Mesenchymal stem cell (in vitro differentiated cells and primary cell): ENCODE data around the gene CTRB1.

Source experiments
- DNase-seq: peaks from one replicate; pipeline ENCODE4 v3.0.0-alpha.2; 2013
- H2AFZ ChIP-seq: one replicate; pipeline ENCODE4 v1.6.1; 2013; ENCODE audit warnings: low read depth, mild to moderate bottlenecking, control low read depth, inconsistent platforms, low read length, moderate library complexity
- H2AK5ac ChIP-seq: 2 replicates; pipeline ENCODE4 v1.6.1; 2013; ENCODE audit warnings: low read length, moderate library complexity, mild to moderate bottlenecking, inconsistent platforms; ENCODE audit not compliant: severe bottlenecking
- H2BK120ac ChIP-seq: one replicate; pipeline ENCODE4 v1.6.1; 2013; ENCODE audit warnings: low read depth, mild to moderate bottlenecking, inconsistent platforms, low read length, moderate library complexity
- H2BK12ac ChIP-seq, 2 experiments: one replicate each; pipeline ENCODE4 v1.6.1; 2013; ENCODE audit warnings: inconsistent platforms in 2 of 2, low read length in 2 of 2, mild to moderate bottlenecking in 2 of 2, moderate library complexity in 2 of 2, control low read depth in 1 of 2
- H2BK15ac ChIP-seq: one replicate; pipeline ENCODE4 v1.6.1; 2013; ENCODE audit warnings: mild to moderate bottlenecking, low read depth, inconsistent platforms; ENCODE audit not compliant: poor library complexity, severe bottlenecking
- H2BK5ac ChIP-seq: 2 replicates; pipeline ENCODE4 v1.6.1; 2013; ENCODE audit warnings: low read depth, mild to moderate bottlenecking, low read length, control low read depth, inconsistent platforms; ENCODE audit not compliant: poor library complexity, severe bottlenecking
- H3K14ac ChIP-seq, 2 experiments: one replicate each; pipeline ENCODE4 v1.6.1; 2013; ENCODE audit warnings: inconsistent platforms in 2 of 2, low read length in 2 of 2, control low read depth in 1 of 2, mild to moderate bottlenecking in 1 of 2, moderate library complexity in 1 of 2
- H3K18ac ChIP-seq, 2 experiments: one replicate each; pipeline ENCODE4 v1.6.1; 2013; ENCODE audit warnings: inconsistent platforms in 2 of 2, low read length in 2 of 2, control low read depth in 1 of 2, low read depth in 1 of 2, mild to moderate bottlenecking in 1 of 2
- H3K23ac ChIP-seq, 2 experiments: one replicate each; pipeline ENCODE4 v1.6.1; 2013; ENCODE audit warnings: inconsistent platforms in 2 of 2, low read length in 2 of 2, mild to moderate bottlenecking in 2 of 2, moderate library complexity in 2 of 2, control low read depth in 1 of 2
- H3K27ac ChIP-seq: 2 replicates; pipeline ENCODE4 v1.5.1; 2013; ENCODE audit warnings: mild to moderate bottlenecking, moderate library complexity, low read length, control low read depth, inconsistent platforms; ENCODE audit not compliant: poor library complexity, severe bottlenecking
- H3K27me3 ChIP-seq, 2 experiments: 2 replicates each; pipeline versions ENCODE4 v1.6.1 to v1.7.0; 2013; ENCODE audit warnings: low read length in 2 of 2, mild to moderate bottlenecking in 2 of 2, moderate library complexity in 2 of 2, control low read depth in 1 of 2, inconsistent platforms in 1 of 2; ENCODE audit not compliant: control insufficient read depth in 1 of 2, insufficient read depth in 1 of 2
- H3K36me3 ChIP-seq, 2 experiments: 2 replicates each; pipeline versions ENCODE4 v1.6.1 to v1.7.0; 2013; ENCODE audit warnings: low read length in 2 of 2, control low read depth in 1 of 2, inconsistent platforms in 1 of 2, low read depth in 1 of 2, mild to moderate bottlenecking in 1 of 2; ENCODE audit not compliant: insufficient read depth in 2 of 2, control insufficient read depth in 1 of 2
- H3K4ac ChIP-seq, 2 experiments: one replicate each; pipeline ENCODE4 v1.6.1; 2013; ENCODE audit warnings: inconsistent platforms in 2 of 2, low read length in 2 of 2, mild to moderate bottlenecking in 2 of 2, moderate library complexity in 2 of 2, control low read depth in 1 of 2, low read depth in 1 of 2
- H3K4me1 ChIP-seq: 2 replicates; pipeline ENCODE4 v1.6.1; 2013; ENCODE audit warnings: low read depth, low read length, control low read depth; ENCODE audit not compliant: control insufficient read depth, insufficient read depth
- H3K4me2 ChIP-seq: 2 replicates; pipeline ENCODE4 v1.6.1; 2013; ENCODE audit warnings: low read length, mild to moderate bottlenecking, inconsistent platforms; ENCODE audit not compliant: poor library complexity, severe bottlenecking
- H3K4me3 ChIP-seq, 2 experiments: 2 replicates each; pipeline versions ENCODE4 v1.5.1 to v1.7.0; 2013; ENCODE audit warnings: low read length in 2 of 2, mild to moderate bottlenecking in 2 of 2, control low read depth in 1 of 2, low read depth in 1 of 2; ENCODE audit not compliant: insufficient read depth in 1 of 2
- H3K79me1 ChIP-seq: replicated peaks from 2 replicates; pipeline ENCODE4 v1.6.1; 2013; ENCODE audit warnings: mild to moderate bottlenecking, control low read depth, low read length, inconsistent platforms; ENCODE audit not compliant: poor library complexity, severe bottlenecking
- H3K9ac ChIP-seq: 2 replicates; pipeline ENCODE4 v1.7.0; 2013; ENCODE audit warnings: mild to moderate bottlenecking, low read length, moderate library complexity
- H3K9me3 ChIP-seq: 2 replicates; pipeline ENCODE4 v1.7.0; 2013; ENCODE audit warnings: mild to moderate bottlenecking, low read length; ENCODE audit not compliant: control insufficient read depth
- H4K8ac ChIP-seq: one replicate; pipeline ENCODE4 v1.6.1; 2013; ENCODE audit warnings: inconsistent platforms, mild to moderate bottlenecking, low read length, moderate library complexity
- H4K91ac ChIP-seq: one replicate; pipeline ENCODE4 v1.6.1; 2013; ENCODE audit warnings: mild to moderate bottlenecking, low read length, inconsistent platforms
- WGBS: methylation state at CpG from one replicate; pipeline ENCODE4 v1.1.7; 2013; ENCODE audit warnings: mixed read lengths; 5-methylcytosine and 5-hydroxymethylcytosine counted together

CTRB1 gene

DNA sequence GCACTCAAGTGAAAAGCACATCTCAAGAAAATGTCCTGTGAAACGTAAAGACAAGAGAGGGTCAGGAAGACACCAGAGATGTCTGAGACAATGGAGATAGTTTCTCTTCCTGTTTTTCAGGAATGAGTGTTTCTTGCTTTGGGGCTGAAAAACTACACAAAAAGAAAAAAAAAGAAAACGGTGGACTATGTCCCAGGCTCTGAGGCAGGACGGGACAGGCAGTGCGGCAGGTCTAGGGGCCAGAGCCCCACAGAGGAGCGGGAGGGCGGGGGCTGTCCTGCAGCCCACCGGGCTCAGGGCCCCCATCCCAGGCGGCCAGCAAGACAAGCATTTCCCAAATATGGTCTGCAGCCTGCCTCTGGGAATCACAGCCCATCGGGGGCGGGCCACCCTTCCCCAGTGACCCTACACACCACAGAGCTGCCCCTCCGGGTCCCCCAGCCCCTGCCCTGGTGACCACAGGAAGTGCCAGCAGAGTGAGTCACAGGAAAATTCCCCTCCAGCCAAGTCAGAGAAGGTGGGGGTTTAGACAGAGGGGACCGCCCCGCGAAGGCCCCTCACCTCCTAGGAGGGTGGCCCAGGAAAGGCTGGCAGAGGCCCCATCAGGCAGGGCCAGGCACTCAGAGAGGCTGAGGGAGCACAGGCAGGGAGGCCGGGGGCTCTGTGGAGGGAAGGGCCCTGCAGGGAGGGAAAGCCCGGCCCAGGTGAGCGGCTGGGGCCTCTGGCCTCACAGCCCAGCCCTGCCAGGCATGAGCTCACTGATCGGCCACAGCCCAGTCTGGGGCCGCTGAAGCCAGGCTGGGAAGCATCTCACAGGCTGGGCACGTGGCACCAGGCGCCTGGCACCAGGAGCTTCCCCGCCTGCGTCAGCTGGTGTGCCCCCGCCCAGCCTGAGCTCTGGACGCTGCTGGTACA, 26.3 kb downstream of the CTRB1 start:
- peak overlapping the region; percentile 99 for H4K8ac ChIP-seq
- no peak overlapping the region for H2AFZ ChIP-seq
- H3K4me2 ChIP-seq: peak overlapping the region; percentile 29
- H4K91ac ChIP-seq: peak overlapping the region; percentile 100
- WGBS: 0% methylated on average over 21 of the region's 25 CpGs
- H3K9ac ChIP-seq: peak overlapping the region; percentile 88
- peak overlapping the region in 1 of 2 experiments; percentile 86 for H3K14ac ChIP-seq
- H3K4me1 ChIP-seq: peaks cover 90% of the 10 kb centered on the region
- H3K36me3 ChIP-seq: peaks cover 24 to 80% of the 10 kb centered on the region in 2 experiments
- peak overlapping the region; percentile 97 to 100 for H3K4ac ChIP-seq
- H2BK120ac ChIP-seq: peak overlapping the region; percentile 99
- peak overlapping the region; percentile 82 for H2BK15ac ChIP-seq
- H2AK5ac ChIP-seq: peak overlapping the region; percentile 96
- peak; percentile 99 for DNase-seq
- H3K4me3 ChIP-seq: no peak overlapping the region
- no peaks in the 10 kb centered on the region for H3K79me1 ChIP-seq
- no peaks in the 10 kb centered on the region for H3K9me3 ChIP-seq
- peak overlapping the region; percentile 84 to 90 for H2BK12ac ChIP-seq
- H3K18ac ChIP-seq: peak overlapping the region; percentile 98
- peak overlapping the region; percentile 99 for H3K27ac ChIP-seq
- no peaks in the 10 kb centered on the region for H3K27me3 ChIP-seq
- peak overlapping the region; percentile 96 for H2BK5ac ChIP-seq
- H3K23ac ChIP-seq: peak overlapping the region; percentile 8 to 92

GRCh38 chr16:75246504-75247205, 27.9 kb downstream of the CTRB1 start:
- Histone ChIP-seq H3K4me3 (peak overlapping the region in 1 of 2 experiments; percentile 30), H3K79me1 (no peaks in the 10 kb centered on the region), H3K14ac (peak overlapping the region in 1 of 2 experiments; percentile 91), H3K9me3 (no peaks in the 10 kb centered on the region), H3K9ac (peak overlapping the region; percentile 88), H3K18ac (peak overlapping the region; percentile 85 to 96), H2BK15ac (peak overlapping the region; percentile 97), H4K8ac (peak overlapping the region; percentile 77), H2BK5ac (peak overlapping the region; percentile 96), H3K4me1 (peaks cover 77% of the 10 kb centered on the region), H3K4me2 (peak overlapping the region; percentile 47), H2BK12ac (peak overlapping the region; percentile 91 to 97), H2BK120ac (peak overlapping the region; percentile 97), H3K23ac (peak overlapping the region in 1 of 2 experiments; percentile 53), H3K4ac (peak overlapping the region; percentile 90 to 96), H2AK5ac (peak overlapping the region; percentile 99), H3K27ac (peak overlapping the region; percentile 99), H4K91ac (peak overlapping the region; percentile 99), H3K36me3 (peaks cover 9 to 67% of the 10 kb centered on the region in 2 experiments), H2AFZ (no peak overlapping the region), H3K27me3 (no peaks in the 10 kb centered on the region)
- 36% methylated on average over 12 of the region's 12 CpGs for WGBS
- peak; percentile 93 for DNase-seq

DNA sequence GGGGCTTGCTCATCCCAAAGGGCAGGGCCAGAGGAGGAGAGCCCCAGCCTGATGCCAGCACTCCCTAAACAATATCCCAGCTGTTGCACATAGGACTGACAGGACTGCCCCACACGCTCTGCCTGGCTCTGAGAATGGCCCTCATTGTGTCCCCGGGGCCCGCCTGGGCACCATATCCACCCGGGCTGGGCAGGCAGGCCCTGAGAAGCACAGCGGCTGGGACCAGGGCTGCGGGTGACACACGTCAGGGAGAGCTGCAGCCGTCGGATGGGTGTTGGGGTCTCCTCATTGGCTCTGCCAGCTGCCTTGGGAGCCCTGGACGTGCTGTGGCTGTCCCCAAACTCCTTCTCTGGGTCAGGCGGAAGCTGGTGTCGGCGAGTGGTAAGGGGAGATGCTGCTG, 28.5 kb downstream of the CTRB1 start:
- Histone ChIP-seq H3K4ac (peak overlapping the region; percentile 90 to 96), H2AFZ (no peak overlapping the region), H3K27me3 (no peaks in the 10 kb centered on the region), H3K9ac (no peak overlapping the region), H2BK120ac (no peak overlapping the region), H2BK15ac (peak overlapping the region; percentile 29), H4K91ac (peak overlapping the region; percentile 99), H3K14ac (peak overlapping the region in 1 of 2 experiments; percentile 91), H2BK12ac (peak overlapping the region; percentile 91 to 97), H3K9me3 (no peaks in the 10 kb centered on the region), H3K18ac (peak overlapping the region; percentile 85 to 96), H3K79me1 (no peaks in the 10 kb centered on the region), H3K27ac (peak overlapping the region; percentile 99), H3K4me1 (peaks cover 77% of the 10 kb centered on the region), H3K4me3 (peak overlapping the region in 1 of 2 experiments; percentile 30), H3K4me2 (peak overlapping the region; percentile 47), H2AK5ac (peak overlapping the region; percentile 99), H2BK5ac (no peak overlapping the region), H3K23ac (peak overlapping the region in 1 of 2 experiments; percentile 53), H4K8ac (peak overlapping the region; percentile 70), H3K36me3 (peaks cover 3 to 65% of the 10 kb centered on the region in 2 experiments)
- WGBS: 80% methylated on average over 12 of the region's 13 CpGs
- peak; percentile 44 for DNase-seq
